IPS-18a (cell line): ENCODE measurements around the gene DNAJC1.

Experiments
- H3K27ac ChIP-seq: one replicate; pipeline ENCODE4 v1.5.1; 2013; ENCODE audit warnings: low read length
- H3K27me3 ChIP-seq: one replicate; pipeline ENCODE4 v1.6.1; 2013; ENCODE audit warnings: mild to moderate bottlenecking, low read length; ENCODE audit not compliant: control insufficient read depth, insufficient read depth
- H3K36me3 ChIP-seq: one replicate; pipeline ENCODE4 v1.6.1; 2013; ENCODE audit warnings: low read depth, low read length; ENCODE audit not compliant: control insufficient read depth
- H3K4me1 ChIP-seq: one replicate; pipeline ENCODE4 v1.6.1; 2013; ENCODE audit warnings: low read depth, low read length; ENCODE audit not compliant: control insufficient read depth
- H3K4me3 ChIP-seq: one replicate; pipeline ENCODE4 v1.5.1; 2013; ENCODE audit warnings: low read length
- H3K9ac ChIP-seq: one replicate; pipeline ENCODE4 v1.6.1; 2013; ENCODE audit warnings: mild to moderate bottlenecking, low read length, moderate library complexity
- H3K9me3 ChIP-seq: one replicate; pipeline ENCODE4 v1.6.1; 2013; ENCODE audit warnings: low read depth, low read length; ENCODE audit not compliant: control insufficient read depth

The DNAJC1 gene

DNA sequence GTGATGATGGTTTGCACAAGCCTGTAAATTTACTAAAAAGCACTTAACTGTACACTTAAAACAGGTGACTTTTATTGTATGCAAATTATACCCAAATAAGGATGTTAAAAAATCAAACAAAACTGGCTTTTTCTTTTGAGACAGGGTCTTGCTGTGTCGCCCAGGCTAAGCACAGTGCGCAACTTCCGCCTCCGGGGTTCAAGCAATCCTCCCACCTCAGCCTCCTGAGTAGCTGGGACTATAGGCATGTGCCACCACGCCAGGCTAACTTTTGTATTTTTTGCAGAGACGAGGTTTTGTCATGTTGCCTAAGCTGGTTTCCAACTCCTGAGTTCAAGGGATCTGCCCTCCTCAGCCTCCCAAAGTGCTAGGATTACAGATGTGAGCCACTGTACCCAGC, 77.7 kb downstream of the DNAJC1 start:
- Histone ChIP-seq H3K27ac (no peak overlapping the region), H3K4me3 (no peak overlapping the region), H3K9me3 (no peaks in the 10 kb centered on the region), H3K4me1 (peaks cover 27% of the 10 kb centered on the region), H3K9ac (no peak overlapping the region), H3K27me3 (no peaks in the 10 kb centered on the region), H3K36me3 (no peaks in the 10 kb centered on the region)

DNA sequence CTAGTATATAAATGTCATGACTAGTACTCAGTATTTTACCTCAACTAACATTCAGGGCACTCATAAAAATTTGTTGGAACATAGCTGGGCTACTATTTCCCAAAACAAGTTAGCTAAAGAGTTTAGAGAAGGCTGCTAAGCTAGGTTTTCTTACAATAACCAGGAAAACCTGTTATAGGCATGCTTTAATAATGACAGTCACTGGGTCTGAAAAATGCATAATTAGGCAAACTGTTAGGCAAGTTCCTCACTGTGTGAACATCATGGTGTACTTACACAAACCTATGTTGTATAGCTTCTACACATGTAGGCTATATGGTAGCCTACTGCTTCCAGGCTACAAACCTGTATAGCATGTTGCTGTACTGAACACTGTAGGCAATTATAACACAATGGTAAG, 79.0 kb downstream of the DNAJC1 start:
- H3K36me3 ChIP-seq = no peaks in the 10 kb centered on the region
- no peak overlapping the region for H3K4me3 ChIP-seq
- no peaks in the 10 kb centered on the region for H3K27me3 ChIP-seq
- no peak overlapping the region for H3K9ac ChIP-seq
- peaks cover 32% of the 10 kb centered on the region for H3K4me1 ChIP-seq
- H3K27ac ChIP-seq = no peak overlapping the region
- H3K9me3 ChIP-seq = no peaks in the 10 kb centered on the region

DNA sequence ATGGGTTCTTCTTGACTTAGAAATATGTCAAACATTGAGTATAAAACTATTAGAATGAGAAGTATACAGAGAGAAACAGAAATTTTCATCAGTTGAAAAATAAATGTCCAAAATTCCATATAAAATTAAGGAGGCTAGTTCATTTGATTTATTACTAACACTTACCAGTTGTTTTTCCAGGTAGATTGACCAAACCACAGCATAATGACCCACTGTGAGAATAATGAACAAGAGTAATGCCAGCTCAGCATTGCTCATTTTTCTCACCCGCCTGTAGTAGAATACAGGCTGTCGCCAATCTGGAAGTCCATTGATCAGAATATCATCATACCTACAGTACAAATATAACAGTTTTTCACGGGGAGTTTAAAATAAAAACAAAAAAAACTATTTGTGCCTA, 82.9 kb downstream of the DNAJC1 start:
- peaks cover 33% of the 10 kb centered on the region for H3K4me1 ChIP-seq
- H3K9ac ChIP-seq = no peak overlapping the region
- H3K27me3 ChIP-seq = no peaks in the 10 kb centered on the region
- H3K4me3 ChIP-seq = no peak overlapping the region
- no peaks in the 10 kb centered on the region for H3K36me3 ChIP-seq
- no peak overlapping the region for H3K27ac ChIP-seq
- H3K9me3 ChIP-seq = no peaks in the 10 kb centered on the region

DNA sequence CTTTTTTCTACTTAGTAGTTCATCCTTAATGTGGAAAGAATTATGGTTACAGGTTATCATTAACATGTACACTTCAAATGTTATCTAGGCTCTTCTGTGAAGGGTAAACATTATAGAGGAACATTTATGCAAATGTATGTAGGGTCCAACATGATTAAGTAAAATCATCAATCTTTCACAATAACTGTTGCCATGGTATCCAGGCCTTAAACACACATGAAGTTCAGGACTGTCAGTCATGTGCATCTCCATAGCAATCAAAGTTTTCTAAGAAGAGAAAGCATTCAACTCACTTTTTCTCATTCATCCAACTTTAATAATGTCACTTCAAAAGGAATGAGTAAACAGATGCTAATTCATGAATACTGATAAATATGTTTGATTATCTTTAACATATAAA, 83.6 kb downstream of the DNAJC1 start:
- Histone ChIP-seq H3K27me3 (no peaks in the 10 kb centered on the region), H3K4me1 (peaks cover 37% of the 10 kb centered on the region), H3K36me3 (no peaks in the 10 kb centered on the region), H3K9me3 (no peaks in the 10 kb centered on the region), H3K27ac (no peak overlapping the region), H3K9ac (no peak overlapping the region), H3K4me3 (no peak overlapping the region)

DNA sequence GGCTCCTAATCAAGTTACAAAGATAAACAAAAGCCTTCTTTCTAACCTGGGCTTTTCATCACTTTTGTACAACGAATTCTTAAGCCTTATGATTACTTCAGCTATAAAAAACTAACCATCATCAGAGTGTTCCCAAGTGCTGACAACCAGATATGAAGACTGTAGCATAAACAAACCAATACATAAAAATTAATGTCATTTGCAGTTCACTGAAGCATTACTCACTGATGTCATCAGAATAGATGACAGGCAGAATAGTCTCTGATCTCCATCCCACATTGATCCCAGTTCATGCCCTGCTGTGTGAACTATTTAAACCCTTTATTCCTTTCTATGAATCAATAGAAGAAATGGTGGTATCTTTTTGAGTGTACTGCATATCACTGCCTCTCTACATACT, 84.4 kb downstream of the DNAJC1 start:
- Histone ChIP-seq H3K9me3 (no peaks in the 10 kb centered on the region), H3K27me3 (no peaks in the 10 kb centered on the region), H3K27ac (no peak overlapping the region), H3K4me1 (peaks cover 37% of the 10 kb centered on the region), H3K4me3 (no peak overlapping the region), H3K36me3 (no peaks in the 10 kb centered on the region), H3K9ac (no peak overlapping the region)

DNA sequence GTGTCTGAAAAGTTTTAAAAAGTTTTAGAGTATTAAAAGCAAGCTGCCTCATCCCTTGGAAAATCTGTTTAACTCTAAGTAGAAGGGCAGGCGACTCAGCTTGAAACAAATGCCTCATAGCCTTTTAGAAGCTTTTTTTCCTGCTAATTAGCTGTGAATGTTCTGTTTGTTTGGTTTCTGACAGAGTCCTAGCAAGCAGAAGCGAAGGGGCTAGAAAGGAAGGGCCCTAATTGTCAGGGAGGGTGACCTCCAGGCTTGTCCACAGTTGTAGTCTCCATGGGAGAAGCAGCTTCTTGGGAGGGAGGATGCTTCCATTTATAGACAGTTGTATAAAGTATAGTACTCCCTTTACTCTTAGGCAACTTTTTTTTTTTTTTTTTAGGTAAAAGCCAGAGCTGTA, 90.9 kb downstream of the DNAJC1 start:
- H3K9me3 ChIP-seq = no peaks in the 10 kb centered on the region
- no peak overlapping the region for H3K9ac ChIP-seq
- no peaks in the 10 kb centered on the region for H3K27me3 ChIP-seq
- peaks cover 24% of the 10 kb centered on the region for H3K4me1 ChIP-seq
- no peak overlapping the region for H3K27ac ChIP-seq
- H3K4me3 ChIP-seq = no peak overlapping the region
- no peaks in the 10 kb centered on the region for H3K36me3 ChIP-seq

DNA sequence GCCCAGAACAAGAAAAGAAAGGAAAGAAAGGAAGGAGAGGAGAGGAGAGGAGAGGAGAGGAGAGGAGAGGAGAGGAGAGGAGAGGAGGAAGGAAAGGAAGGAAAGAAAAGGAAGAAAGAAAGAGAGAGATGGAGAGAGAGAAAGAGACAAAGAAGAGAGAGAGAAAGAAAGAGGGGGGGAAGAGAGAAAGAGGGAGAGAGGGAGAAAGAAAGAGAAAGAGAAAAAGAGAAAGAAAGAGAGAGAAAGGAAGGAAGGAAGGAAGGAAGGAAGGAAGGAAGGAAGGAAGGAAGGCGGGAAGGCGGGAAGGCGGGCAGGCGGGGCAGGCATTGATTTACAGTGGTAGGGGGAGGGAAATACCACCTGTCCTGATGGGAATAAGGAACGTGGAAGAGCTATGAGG, 92.7 kb downstream of the DNAJC1 start:
- Histone ChIP-seq H3K36me3 (no peaks in the 10 kb centered on the region), H3K4me1 (peaks cover 24% of the 10 kb centered on the region), H3K27ac (no peak overlapping the region), H3K9ac (no peak overlapping the region), H3K9me3 (no peaks in the 10 kb centered on the region), H3K27me3 (no peaks in the 10 kb centered on the region), H3K4me3 (no peak overlapping the region)

DNA sequence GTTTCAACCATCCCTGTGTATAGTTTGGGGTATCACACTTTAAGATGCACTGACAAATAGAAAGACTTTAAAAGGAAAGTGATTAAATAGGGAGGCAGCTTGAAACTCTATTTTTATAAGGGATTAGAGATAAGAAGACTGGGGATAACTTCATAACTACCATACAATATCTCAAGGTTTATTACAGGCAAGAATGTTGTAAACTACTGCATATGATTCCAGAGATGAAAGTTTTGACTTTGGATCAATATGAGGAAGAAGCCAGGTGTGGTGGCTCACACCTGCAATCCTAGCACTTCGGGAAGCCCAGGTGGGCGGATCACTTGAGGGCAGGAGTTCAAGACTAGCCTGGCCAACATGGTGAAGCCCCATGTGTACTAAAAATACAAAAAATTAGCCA, 96.1 kb downstream of the DNAJC1 start:
- Histone ChIP-seq H3K36me3 (no peaks in the 10 kb centered on the region), H3K27ac (no peak overlapping the region), H3K4me3 (no peak overlapping the region), H3K27me3 (no peaks in the 10 kb centered on the region), H3K9ac (no peak overlapping the region), H3K9me3 (no peaks in the 10 kb centered on the region), H3K4me1 (peaks cover 4% of the 10 kb centered on the region)

DNA sequence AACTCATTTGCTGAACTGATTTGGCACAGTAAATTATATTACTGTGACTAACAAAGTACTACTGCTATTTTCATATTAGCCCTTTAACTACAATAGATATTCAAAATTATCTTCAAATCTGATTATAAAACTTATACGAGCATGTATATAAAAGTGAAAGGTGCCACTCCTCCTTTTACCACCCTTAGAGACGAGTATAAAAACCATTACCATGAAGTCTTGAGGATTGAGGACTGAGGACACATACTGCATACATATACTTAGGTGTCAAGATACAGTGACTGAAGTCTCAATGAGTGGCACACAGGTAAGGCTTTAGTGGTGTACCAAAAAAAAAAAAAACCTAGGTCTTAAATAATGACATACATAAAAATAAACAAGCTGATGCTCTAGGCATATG, 98.6 kb downstream of the DNAJC1 start:
- no peak overlapping the region for H3K9ac ChIP-seq
- H3K4me3 ChIP-seq = no peak overlapping the region
- no peaks in the 10 kb centered on the region for H3K4me1 ChIP-seq
- no peaks in the 10 kb centered on the region for H3K9me3 ChIP-seq
- no peaks in the 10 kb centered on the region for H3K27me3 ChIP-seq
- H3K36me3 ChIP-seq = no peaks in the 10 kb centered on the region
- no peak overlapping the region for H3K27ac ChIP-seq

DNA sequence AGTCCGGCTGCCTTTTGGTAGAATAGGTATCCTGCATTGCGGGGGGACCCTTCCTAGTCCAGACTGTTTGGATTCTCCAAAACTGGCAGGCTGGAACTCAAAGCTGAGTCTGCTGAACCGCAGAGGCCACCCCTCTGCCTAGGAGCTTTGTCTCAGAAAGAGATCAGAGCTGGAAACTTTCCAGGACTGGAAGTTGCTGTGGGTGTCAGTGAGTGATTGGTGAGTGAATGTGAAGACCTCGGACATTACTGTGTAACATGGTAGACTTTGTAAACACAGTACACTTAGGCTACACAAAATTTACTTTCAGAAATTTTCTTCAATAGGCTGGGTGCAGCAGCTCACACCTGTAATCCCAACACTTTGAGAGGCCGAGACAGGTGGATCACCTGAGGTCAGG, 103.8 kb downstream of the DNAJC1 start:
- Histone ChIP-seq H3K4me3 (no peak overlapping the region), H3K36me3 (no peaks in the 10 kb centered on the region), H3K9ac (no peak overlapping the region), H3K27me3 (no peaks in the 10 kb centered on the region), H3K9me3 (no peaks in the 10 kb centered on the region), H3K27ac (no peak overlapping the region), H3K4me1 (no peaks in the 10 kb centered on the region)

DNA sequence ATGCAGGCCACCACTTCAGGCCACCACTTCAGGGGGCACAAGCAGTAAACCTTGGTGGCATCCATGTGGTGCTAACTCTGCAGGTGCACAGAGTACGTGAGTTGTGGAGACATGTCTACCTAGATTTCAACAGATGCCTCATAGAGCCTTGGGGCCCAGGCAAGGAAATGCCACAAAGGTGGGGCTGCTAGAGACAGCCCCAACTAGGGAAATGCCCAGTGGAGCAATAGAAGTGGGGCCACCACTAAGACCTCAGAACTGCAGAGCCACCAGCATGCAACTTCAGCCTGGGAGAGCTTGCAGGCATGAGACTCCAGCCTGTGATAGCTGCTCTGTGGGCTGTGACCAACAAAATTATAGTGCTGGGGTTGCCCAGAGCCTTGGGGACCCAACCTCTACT, 107.6 kb downstream of the DNAJC1 start:
- no peaks in the 10 kb centered on the region for H3K27me3 ChIP-seq
- no peaks in the 10 kb centered on the region for H3K9me3 ChIP-seq
- no peaks in the 10 kb centered on the region for H3K36me3 ChIP-seq
- no peak overlapping the region for H3K4me3 ChIP-seq
- H3K27ac ChIP-seq = no peak overlapping the region
- H3K9ac ChIP-seq = no peak overlapping the region
- H3K4me1 ChIP-seq = no peaks in the 10 kb centered on the region

DNA sequence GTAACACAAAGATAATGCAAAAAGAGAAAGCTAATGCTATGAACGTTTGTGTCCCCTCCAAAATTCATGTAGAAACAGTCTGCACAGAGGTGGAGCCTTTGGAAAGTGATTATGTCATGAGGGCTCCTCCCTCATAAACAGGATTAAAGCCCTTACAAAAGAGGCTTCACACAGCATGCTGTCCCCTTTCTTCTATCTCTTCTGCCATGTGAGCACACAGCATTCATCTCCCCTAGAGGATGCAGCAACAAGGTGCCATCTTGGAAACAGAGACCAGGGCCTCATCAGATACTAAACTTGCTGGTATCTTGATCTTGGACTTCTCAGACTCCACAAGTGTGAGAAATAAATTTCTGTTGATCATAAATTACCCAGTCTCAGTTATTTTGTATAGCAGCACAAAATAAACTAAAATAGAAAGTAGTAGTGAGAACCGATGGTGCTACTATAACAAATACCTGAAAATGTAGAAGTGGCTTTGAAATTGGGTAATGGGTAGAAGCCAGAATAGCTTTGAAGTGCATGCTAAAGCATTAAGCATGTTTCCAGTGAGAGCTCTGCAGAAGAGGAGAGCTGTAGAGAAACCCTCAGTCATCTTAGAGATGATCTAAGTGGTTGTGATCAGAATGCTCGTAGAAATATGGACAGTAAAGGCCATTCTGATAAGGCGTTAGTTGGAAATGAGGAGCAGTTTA, 108.7 kb downstream of the DNAJC1 start:
- Histone ChIP-seq H3K36me3 (no peaks in the 10 kb centered on the region), H3K27ac (no peak overlapping the region), H3K27me3 (no peaks in the 10 kb centered on the region), H3K4me3 (no peak overlapping the region), H3K9me3 (no peaks in the 10 kb centered on the region), H3K4me1 (no peaks in the 10 kb centered on the region), H3K9ac (no peak overlapping the region)
